H1 (cell line): ENCODE data around the gene LBP. TPM values are rescaled to one million over a fixed set of nuclear protein-coding genes. Genes with fewer than 3 reads are reported as not detected.

ENCODE experiments used
- NANOG ChIP-seq: IDR thresholded peaks from 2 replicates; pipeline ENCODE4 v1.6.1; 2011; ENCODE audit warnings: low read length, low read depth, mild to moderate bottlenecking, inconsistent platforms; ENCODE audit not compliant: insufficient read depth, poor library complexity, severe bottlenecking
- RAD21 ChIP-seq, 2 experiments: IDR thresholded peaks in 1 of 2; conservative IDR thresholded peaks in 1 of 2; 2 replicates each; pipeline ENCODE4 v1.6.1; 2011; ENCODE audit warnings: low read depth in 2 of 2, low read length in 2 of 2, improper control_type of control experiment in 1 of 2, inconsistent platforms in 1 of 2, mild to moderate bottlenecking in 1 of 2, moderate library complexity in 1 of 2
- RFX5 ChIP-seq: IDR thresholded peaks from 2 replicates; pipeline ENCODE4 v1.6.1; 2011; ENCODE audit warnings: low read depth, low read length, improper control_type of control experiment, borderline replicate concordance
- SAP30 ChIP-seq: fragments of 300-600 bp; sonication (generic); IDR thresholded peaks from 2 replicates; pipeline ENCODE4 v1.7.1; 2012; ENCODE audit warnings: low read length, moderate library complexity, mild to moderate bottlenecking, inconsistent platforms; ENCODE audit not compliant: insufficient read depth, insufficient replicate concordance
- polyA plus RNA-seq, 7 experiments: library from polyadenylated mRNA; depleted of rRNA in 3 of 7; stranded (reverse) in 5 of 7; unstranded in 2 of 7; fragments of >200 nt in 5 of 7; fragments of 200-250 nt in 2 of 7; gene quantifications; 1 replicate in 5 of 7; 2 replicates in 1 of 7; 4 replicates in 1 of 7; pipeline versions ENCODE4 v1.2.1 to v1.2.3, GENCODE V29; 2011 to 2013; ENCODE audit warnings: missing spikeins in 2 of 7, mixed read lengths in 2 of 7
- small RNA-seq: library from polyadenylated mRNA; stranded (forward); fragments of <200 nt; extraction: miRNeasy Mini kit (QIAGEN cat#:217004); gene quantifications from one replicate; pipeline ENCODE3, GENCODE V24; 2013; ENCODE audit not compliant: insufficient read depth
- total RNA-seq: library from RNA; stranded (reverse); fragmentation: NEBNext Ultra II Directional; extraction: Animal tissue kit (Norgen Biotek cat#: 25700); gene quantifications from 2 replicates; pipeline ENCODE4 v1.2.1, GENCODE V29; 2021
- TF ChIP-seq, protein P1 (sequence below), 3 experiments: IDR thresholded peaks; 1 replicate in 2 of 3; 2 replicates in 1 of 3; pipeline versions ENCODE4 v1.5.1 to v1.6.1; 2011; ENCODE audit warnings: low read length in 3 of 3, mild to moderate bottlenecking in 3 of 3, inconsistent platforms in 2 of 3, low read depth in 1 of 3, moderate library complexity in 1 of 3; ENCODE audit not compliant: insufficient read depth in 1 of 3; ENCODE audit errors: control extremely low read depth in 1 of 3

The LBP gene
- total and polyA plus RNA-seq, 2 of the 8 experiments (the other 6 are each of a cell fraction or from before 2014, with no cell fraction given), result 0.60 to 0.63 TPM

DNA sequence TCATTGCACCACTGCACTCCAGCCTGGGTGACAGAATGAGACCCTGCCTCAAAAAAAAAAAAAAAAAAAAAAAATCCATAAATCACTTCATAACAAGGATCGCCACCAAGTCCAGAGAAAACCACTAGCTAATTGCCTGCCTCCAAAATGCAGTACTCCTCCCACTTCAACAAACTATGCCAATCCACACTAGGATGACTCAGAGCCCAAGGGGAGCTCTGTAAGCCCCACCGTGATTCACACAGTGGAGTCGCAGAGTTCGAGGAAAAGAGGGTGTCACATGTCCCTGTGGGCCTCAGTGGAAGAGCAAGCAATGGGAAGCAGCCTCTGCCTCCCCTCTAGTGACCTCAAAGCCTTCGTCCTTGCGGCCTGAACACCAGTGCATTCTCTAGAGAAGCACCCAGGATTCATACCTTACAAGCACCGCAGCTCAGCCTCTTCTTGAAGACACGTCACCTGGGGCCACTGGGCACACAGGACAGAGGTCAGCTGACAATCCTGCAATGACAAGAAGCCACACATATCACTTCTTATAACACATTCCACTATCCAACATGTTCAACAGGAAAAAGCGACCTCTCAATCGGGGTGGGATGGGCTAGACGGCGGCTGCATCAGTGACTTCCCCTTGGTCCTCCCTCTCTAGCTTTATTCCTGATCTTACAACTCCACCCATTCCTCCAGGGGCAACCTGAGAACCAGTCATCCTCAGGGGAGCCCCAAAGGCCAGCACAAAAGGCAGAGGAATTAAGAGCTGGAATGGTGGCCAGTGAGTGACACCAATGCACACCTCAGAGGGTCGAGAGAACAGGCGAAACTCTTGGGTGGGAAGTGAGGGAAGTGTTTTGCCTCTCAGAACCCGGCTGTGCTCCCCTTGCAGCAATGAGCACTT lies 80.0 kb downstream of the LBP start (continued):
- no peak for TF ChIP-seq SAP30
- no peak for TF ChIP-seq RFX5
- TF ChIP-seq NANOG, result no peak
- TF ChIP-seq, protein P1, sequence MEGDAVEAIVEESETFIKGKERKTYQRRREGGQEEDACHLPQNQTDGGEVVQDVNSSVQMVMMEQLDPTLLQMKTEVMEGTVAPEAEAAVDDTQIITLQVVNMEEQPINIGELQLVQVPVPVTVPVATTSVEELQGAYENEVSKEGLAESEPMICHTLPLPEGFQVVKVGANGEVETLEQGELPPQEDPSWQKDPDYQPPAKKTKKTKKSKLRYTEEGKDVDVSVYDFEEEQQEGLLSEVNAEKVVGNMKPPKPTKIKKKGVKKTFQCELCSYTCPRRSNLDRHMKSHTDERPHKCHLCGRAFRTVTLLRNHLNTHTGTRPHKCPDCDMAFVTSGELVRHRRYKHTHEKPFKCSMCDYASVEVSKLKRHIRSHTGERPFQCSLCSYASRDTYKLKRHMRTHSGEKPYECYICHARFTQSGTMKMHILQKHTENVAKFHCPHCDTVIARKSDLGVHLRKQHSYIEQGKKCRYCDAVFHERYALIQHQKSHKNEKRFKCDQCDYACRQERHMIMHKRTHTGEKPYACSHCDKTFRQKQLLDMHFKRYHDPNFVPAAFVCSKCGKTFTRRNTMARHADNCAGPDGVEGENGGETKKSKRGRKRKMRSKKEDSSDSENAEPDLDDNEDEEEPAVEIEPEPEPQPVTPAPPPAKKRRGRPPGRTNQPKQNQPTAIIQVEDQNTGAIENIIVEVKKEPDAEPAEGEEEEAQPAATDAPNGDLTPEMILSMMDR (IDR thresholded peaks at IDR 0.05; ENCODE audit: control extremely low read depth in 1 of 3, insufficient read depth in 1 of 3, low read depth in 1 of 3, low read length in 3 of 3), result no peak
- TF ChIP-seq RAD21 (IDR thresholded peaks at IDR 0.05 in 1 of 2, conservative IDR thresholded peaks at IDR 0.05 in 1 of 2; ENCODE audit: low read depth in 2 of 2, low read length in 2 of 2), result no peak

Small RNAs within 50 kb of the gene (small RNA-seq; reads per million reads assigned to genes)
- not detected for gene RF00056
- gene SNORA71B, result 26.1 reads per million, percentile 94 among the genes with 10 or more reads in this experiment

Other genes with a start within 250 kb of the LBP start
- 1.0 and 1.3 TPM in 2 replicates for gene TGM2, start 181.2 kb upstream of the LBP start, total RNA-seq
- gene TGM2, start 181.2 kb upstream of the LBP start, polyA plus RNA-seq (2011; rRNA removed), result 0.86 and 1.5 TPM in 2 replicates
- gene KIAA1755, start 85.7 kb upstream of the LBP start, total RNA-seq, result not detected in 2 replicates
- 0.23 and 0.27 TPM in 2 replicates for gene KIAA1755, start 85.7 kb upstream of the LBP start, polyA plus RNA-seq (2011; rRNA removed)
- gene BPI, start 42.3 kb upstream of the LBP start, total RNA-seq, result not detected in 2 replicates
- gene BPI, start 42.3 kb upstream of the LBP start, polyA plus RNA-seq (2011; rRNA removed), result not detected in 2 replicates
- 59.8 and 63.1 TPM in 2 replicates for gene SNHG17, start 88.8 kb downstream of the LBP start, total RNA-seq
- 59.4 and 74.4 TPM in 2 replicates for gene SNHG17, start 88.8 kb downstream of the LBP start, polyA plus RNA-seq (2011; rRNA removed)
- 33.8 and 35.1 TPM in 2 replicates for gene RALGAPB, start 126.4 kb downstream of the LBP start, total RNA-seq
- gene RALGAPB, start 126.4 kb downstream of the LBP start, polyA plus RNA-seq (2011; rRNA removed), result 9.2 and 10.6 TPM in 2 replicates
- gene ADIG, start 234.7 kb downstream of the LBP start, total RNA-seq, result not detected in 2 replicates
- not detected in 2 replicates for gene ADIG, start 234.7 kb downstream of the LBP start, polyA plus RNA-seq (2011; rRNA removed)